ENCODE data around the gene PGAM1. TPM values are rescaled to one million over a fixed set of nuclear protein-coding genes. Genes with fewer than 3 reads are reported as not detected.
A peak's percentile ranks its signal among the peaks of the same experiment; 100 is the strongest.

PGAM1 gene
- total and polyA plus RNA-seq, 7 donors: 36.2 to 186 (median 47.2) TPM

- no peaks in the 10 kb centered on the region for H3K27me3 ChIP-seq (ENCODE audit: insufficient read depth in 3 of 3, low read length in 2 of 3)
- H3K4me1 ChIP-seq: peaks cover 14% of the 10 kb centered on the region
- peak overlapping the region; percentile 97 for H3K27ac ChIP-seq
- peak; percentile 51 to 78 for DNase-seq
- H3K36me3 ChIP-seq (ENCODE audit: insufficient read depth in 1 of 2, low read depth in 1 of 2): peaks cover 2 to 42% of the 10 kb centered on the region in 2 donors
- H3K4me3 ChIP-seq: peak overlapping the region; percentile 96
- no peak for TF ChIP-seq CTCF (IDR thresholded peaks at IDR 0.05)
- intact Hi-C loops (cut with DNase I): loop anchor here in 1 of 2 donors (10.0 kb wide), 1 partner anchor 215 kb away; no protein-coding TSS in a partner anchor
- 18 to 26% (median 24%) methylated on average over 20 to 21 of the region's 21 CpGs for WGBS, 3 donors
- H3K9me3 ChIP-seq: no peaks in the 10 kb centered on the region
- ATAC-seq: peak; percentile 85 to 91 (median 86)
Measured at GRCh38 chr10:97399843-97400545, 26.0 kb upstream of the PGAM1 start.

GRCh38 chr10:97400665-97401454 lies 25.1 kb upstream of the PGAM1 start, which contains the start of gene RRP12:
Gene RRP12 (minus strand): TSS chr10:97401340. CDS start chr10:97401231, 109 bp downstream.
- 0 to 1% (median 1%) methylated on average over 39 of the region's 39 CpGs for WGBS, 3 donors
- Histone ChIP-seq H3K4me3 (peak within 1 kb of the TSS; percentile 96), H3K27me3 (ENCODE audit: insufficient read depth in 3 of 3, low read length in 2 of 3) (no peaks in the 10 kb centered on the region), H3K4me1 (peaks cover 14% of the 10 kb centered on the region), H3K36me3 (ENCODE audit: insufficient read depth in 1 of 2, low read depth in 1 of 2) (peaks cover 2 to 34% of the 10 kb centered on the region in 2 donors), H3K9me3 (no peaks in the 10 kb centered on the region), H3K27ac (peak within 1 kb of the TSS; percentile 97)
- TF ChIP-seq CTCF (IDR thresholded peaks at IDR 0.05): no peak
- ATAC-seq (peak; percentile 94 to 95 (median 94)), DNase-seq (peak; percentile 72 to 84)
- intact Hi-C loops (cut with DNase I): loop anchor here in 1 of 2 donors (10.0 kb wide), 1 partner anchor 214 kb away; no protein-coding TSS in a partner anchor

- Histone ChIP-seq H3K36me3 (ENCODE audit: insufficient read depth in 1 of 2, low read depth in 1 of 2) (peaks cover 0 to 27% of the 10 kb centered on the region in 2 donors), H3K27me3 (ENCODE audit: insufficient read depth in 3 of 3, low read length in 2 of 3) (no peaks in the 10 kb centered on the region), H3K4me1 (peaks cover 14% of the 10 kb centered on the region), H3K27ac (peak overlapping the region; percentile 97), H3K4me3 (peak overlapping the region; percentile 96), H3K9me3 (no peaks in the 10 kb centered on the region)
- 64 to 65% (median 65%) methylated on average over 13 of the region's 13 CpGs for WGBS, 3 donors
- intact Hi-C loops (cut with DNase I): loop anchor here in 1 of 2 donors (10.0 kb wide), 1 partner anchor 213 kb away; no protein-coding TSS in a partner anchor
- no peak for TF ChIP-seq CTCF (IDR thresholded peaks at IDR 0.05)
- ATAC-seq: no peak
- DNase-seq: no peak
Measured at GRCh38 chr10:97401455-97401919, 24.5 kb upstream of the PGAM1 start.

GRCh38 chr10:97404044-97404443 lies 21.9 kb upstream of the PGAM1 start:
- no peak overlapping the region for H3K27ac ChIP-seq
- TF ChIP-seq CTCF (IDR thresholded peaks at IDR 0.05): no peak
- intact Hi-C loops (cut with DNase I): loop anchor here in 1 of 2 donors (10.0 kb wide), 1 partner anchor 211 kb away; no protein-coding TSS in a partner anchor
- H3K9me3 ChIP-seq: no peaks in the 10 kb centered on the region
- H3K27me3 ChIP-seq (ENCODE audit: insufficient read depth in 3 of 3, low read length in 2 of 3): no peaks in the 10 kb centered on the region
- peaks cover 14% of the 10 kb centered on the region for H3K4me1 ChIP-seq
- peaks cover 0 to 6% of the 10 kb centered on the region in 2 donors for H3K36me3 ChIP-seq (ENCODE audit: insufficient read depth in 1 of 2, low read depth in 1 of 2)
- ATAC-seq (no peak), DNase-seq (no peak)
- H3K4me3 ChIP-seq: no peak overlapping the region
